ENCODE data around the gene PXDC1. TPM values are rescaled to one million over a fixed set of nuclear protein-coding genes. Genes with fewer than 3 reads are reported as not detected.
A peak's percentile ranks its signal among the peaks of the same experiment; 100 is the strongest.

PXDC1 gene
- total and polyA plus RNA-seq, 2 experiments from 2014 or later, result 1.2 to 1.8 TPM

GRCh38 chr6:3778701-3779573 is 27.4 kb upstream of the PXDC1 start:
- Histone ChIP-seq H3K27ac (ENCODE audit: low read depth) (no peak overlapping the region), H3F3A (replicated peaks; ENCODE audit: low read depth) (no peaks in the 10 kb centered on the region), H3K4me1 (ENCODE audit: insufficient read depth) (no peaks in the 10 kb centered on the region), H3K27me3 (ENCODE audit: insufficient read depth) (no peaks in the 10 kb centered on the region), H3K9me2 (ENCODE audit: insufficient read depth) (0 out of 2 replicates have a peak, but pooled peaks cover under 1% of the 10 kb centered on the region), H2AFZ (no peak overlapping the region), H3K36me3 (ENCODE audit: insufficient read depth) (no peaks in the 10 kb centered on the region), H3K4me2 (no peak overlapping the region), H4K20me1 (replicated peaks; ENCODE audit: insufficient read depth) (no peaks in the 10 kb centered on the region), H3K4me3 (no peak overlapping the region), H3K79me2 (replicated peaks; ENCODE audit: insufficient read depth) (no peaks in the 10 kb centered on the region)
- peaks cover 5% of the 10 kb centered on the region; the same call in 2 of the 3 replicates for H3K4me1 Mint-ChIP-seq
- no peak overlapping the region for H3K4me3 Mint-ChIP-seq
- H3K9me3 Mint-ChIP-seq, result no peaks in the 10 kb centered on the region
- TF ChIP-seq NANOG (IDR thresholded peaks at IDR 0.05; ENCODE audit: borderline replicate concordance), result no peak
- H3K36me3 Mint-ChIP-seq (ENCODE audit: low read depth), result no peaks in the 10 kb centered on the region
- no peak overlapping the region for H3K27ac Mint-ChIP-seq
- H3K27me3 Mint-ChIP-seq (ENCODE audit: insufficient read depth, low read depth, poor library complexity), result peaks cover 3% of the 10 kb centered on the region
- no peak for ATAC-seq
- DNase-seq (ENCODE audit: low spot score), result no peak

GRCh38 chr6:3777730-3778461 is 26.4 kb upstream of the PXDC1 start:
- peaks cover 5% of the 10 kb centered on the region; the same call in 2 of the 3 replicates for H3K4me1 Mint-ChIP-seq
- DNase-seq (ENCODE audit: low spot score) (no peak), ATAC-seq (peak; percentile 20; the same call in 2 of the 3 replicates)
- H3K79me2 ChIP-seq (replicated peaks; ENCODE audit: insufficient read depth), result no peaks in the 10 kb centered on the region
- H3K9me2 ChIP-seq (ENCODE audit: insufficient read depth), result 0 out of 2 replicates have a peak, but pooled peaks cover 4% of the 10 kb centered on the region
- no peaks in the 10 kb centered on the region for H4K20me1 ChIP-seq (replicated peaks; ENCODE audit: insufficient read depth)
- H3K27me3 ChIP-seq (ENCODE audit: insufficient read depth), result no peaks in the 10 kb centered on the region
- peak overlapping the region; percentile 47; the same call in 1 of the 2 replicates for H2AFZ ChIP-seq
- H3K36me3 ChIP-seq (ENCODE audit: insufficient read depth), result no peaks in the 10 kb centered on the region
- no peak overlapping the region for H3K27ac Mint-ChIP-seq
- no peaks in the 10 kb centered on the region for H3F3A ChIP-seq (replicated peaks; ENCODE audit: low read depth)
- H3K4me3 Mint-ChIP-seq, result no peak overlapping the region
- no peak overlapping the region for H3K4me2 ChIP-seq
- no peaks in the 10 kb centered on the region for H3K9me3 Mint-ChIP-seq
- peaks cover 3% of the 10 kb centered on the region for H3K27me3 Mint-ChIP-seq (ENCODE audit: insufficient read depth, low read depth, poor library complexity)
- no peak overlapping the region for H3K4me3 ChIP-seq
- H3K36me3 Mint-ChIP-seq (ENCODE audit: low read depth), result no peaks in the 10 kb centered on the region
- H3K27ac ChIP-seq (ENCODE audit: low read depth), result 0 out of 2 replicates have a peak overlapping the region, but pooled peaks have one; percentile 32
- H3K4me1 ChIP-seq (ENCODE audit: insufficient read depth), result no peaks in the 10 kb centered on the region
- TF ChIP-seq POLR2AphosphoS5 (IDR thresholded peaks at IDR 0.05; ENCODE audit: low read depth), result no peak
- no peak for TF ChIP-seq CREB1 (CRISPR knock-in tag; IDR thresholded peaks at IDR 0.05; ENCODE audit: low read depth)
- TF ChIP-seq EZH2 (IDR thresholded peaks at IDR 0.05; ENCODE audit: low read depth, unreplicated experiment), result no peak
- TF ChIP-seq, protein P1, sequence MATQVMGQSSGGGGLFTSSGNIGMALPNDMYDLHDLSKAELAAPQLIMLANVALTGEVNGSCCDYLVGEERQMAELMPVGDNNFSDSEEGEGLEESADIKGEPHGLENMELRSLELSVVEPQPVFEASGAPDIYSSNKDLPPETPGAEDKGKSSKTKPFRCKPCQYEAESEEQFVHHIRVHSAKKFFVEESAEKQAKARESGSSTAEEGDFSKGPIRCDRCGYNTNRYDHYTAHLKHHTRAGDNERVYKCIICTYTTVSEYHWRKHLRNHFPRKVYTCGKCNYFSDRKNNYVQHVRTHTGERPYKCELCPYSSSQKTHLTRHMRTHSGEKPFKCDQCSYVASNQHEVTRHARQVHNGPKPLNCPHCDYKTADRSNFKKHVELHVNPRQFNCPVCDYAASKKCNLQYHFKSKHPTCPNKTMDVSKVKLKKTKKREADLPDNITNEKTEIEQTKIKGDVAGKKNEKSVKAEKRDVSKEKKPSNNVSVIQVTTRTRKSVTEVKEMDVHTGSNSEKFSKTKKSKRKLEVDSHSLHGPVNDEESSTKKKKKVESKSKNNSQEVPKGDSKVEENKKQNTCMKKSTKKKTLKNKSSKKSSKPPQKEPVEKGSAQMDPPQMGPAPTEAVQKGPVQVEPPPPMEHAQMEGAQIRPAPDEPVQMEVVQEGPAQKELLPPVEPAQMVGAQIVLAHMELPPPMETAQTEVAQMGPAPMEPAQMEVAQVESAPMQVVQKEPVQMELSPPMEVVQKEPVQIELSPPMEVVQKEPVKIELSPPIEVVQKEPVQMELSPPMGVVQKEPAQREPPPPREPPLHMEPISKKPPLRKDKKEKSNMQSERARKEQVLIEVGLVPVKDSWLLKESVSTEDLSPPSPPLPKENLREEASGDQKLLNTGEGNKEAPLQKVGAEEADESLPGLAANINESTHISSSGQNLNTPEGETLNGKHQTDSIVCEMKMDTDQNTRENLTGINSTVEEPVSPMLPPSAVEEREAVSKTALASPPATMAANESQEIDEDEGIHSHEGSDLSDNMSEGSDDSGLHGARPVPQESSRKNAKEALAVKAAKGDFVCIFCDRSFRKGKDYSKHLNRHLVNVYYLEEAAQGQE (IDR thresholded peaks at IDR 0.05; ENCODE audit: unreplicated experiment), result no peak
- TF ChIP-seq EZH2phosphoT487 (IDR thresholded peaks at IDR 0.05; ENCODE audit: unreplicated experiment), result no peak
- no peak for TF ChIP-seq NANOG (IDR thresholded peaks at IDR 0.05; ENCODE audit: borderline replicate concordance)
- no peak for TF ChIP-seq STAT1 (IDR thresholded peaks at IDR 0.05; ENCODE audit: unreplicated experiment)
- TF ChIP-seq ZNF331 (CRISPR knock-in tag; IDR thresholded peaks at IDR 0.05; ENCODE audit: low read depth), result no peak
- no peak for TF ChIP-seq ZNF114 (CRISPR knock-in tag; IDR thresholded peaks at IDR 0.05)
- no peak for TF ChIP-seq JUNB (IDR thresholded peaks at IDR 0.05; ENCODE audit: unreplicated experiment)
- TF ChIP-seq, protein P2, sequence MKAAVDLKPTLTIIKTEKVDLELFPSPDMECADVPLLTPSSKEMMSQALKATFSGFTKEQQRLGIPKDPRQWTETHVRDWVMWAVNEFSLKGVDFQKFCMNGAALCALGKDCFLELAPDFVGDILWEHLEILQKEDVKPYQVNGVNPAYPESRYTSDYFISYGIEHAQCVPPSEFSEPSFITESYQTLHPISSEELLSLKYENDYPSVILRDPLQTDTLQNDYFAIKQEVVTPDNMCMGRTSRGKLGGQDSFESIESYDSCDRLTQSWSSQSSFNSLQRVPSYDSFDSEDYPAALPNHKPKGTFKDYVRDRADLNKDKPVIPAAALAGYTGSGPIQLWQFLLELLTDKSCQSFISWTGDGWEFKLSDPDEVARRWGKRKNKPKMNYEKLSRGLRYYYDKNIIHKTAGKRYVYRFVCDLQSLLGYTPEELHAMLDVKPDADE (IDR thresholded peaks at IDR 0.05), result no peak
